DND-41 (cell line): ENCODE measurements around the gene SNX13.

Experiments used
- CTCF ChIP-seq: IDR thresholded peaks from 2 replicates; pipeline ENCODE4 v1.5.1; 2012; ENCODE audit warnings: borderline replicate concordance, low read length, moderate library complexity, mild to moderate bottlenecking; ENCODE audit not compliant: poor library complexity, severe bottlenecking; ENCODE audit errors: extremely low read depth
- EZH2 ChIP-seq: IDR thresholded peaks from 3 replicates; pipeline ENCODE4 v1.6.1; 2012; ENCODE audit warnings: borderline replicate concordance, low read depth, mild to moderate bottlenecking, moderate library complexity, low read length, inconsistent platforms; ENCODE audit not compliant: severe bottlenecking

- TF ChIP-seq CTCF (no peak), EZH2 (no peak)
Observed at GRCh38 chr7:17898111-17898510, 42.2 kb downstream of the SNX13 start.
